ENCODE data around the gene FAM83D.

DNA sequence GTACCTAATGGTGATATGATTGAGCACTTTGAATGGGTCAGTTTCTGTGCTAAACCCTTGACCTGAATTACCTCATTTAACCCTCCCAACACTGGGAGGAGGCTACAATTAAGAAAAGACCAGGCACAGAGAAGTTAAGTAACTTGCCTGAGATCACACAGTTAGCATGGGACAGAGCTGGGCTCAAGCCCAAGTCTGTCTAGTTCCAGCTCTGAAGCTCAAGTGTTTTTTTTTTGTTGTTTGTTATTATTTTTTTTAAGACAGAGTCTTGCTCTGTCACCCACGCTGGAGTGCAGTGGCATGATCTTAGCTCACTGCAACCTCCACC, 4.0 kb downstream of the FAM83D start:
- TF ChIP-seq, protein P1, sequence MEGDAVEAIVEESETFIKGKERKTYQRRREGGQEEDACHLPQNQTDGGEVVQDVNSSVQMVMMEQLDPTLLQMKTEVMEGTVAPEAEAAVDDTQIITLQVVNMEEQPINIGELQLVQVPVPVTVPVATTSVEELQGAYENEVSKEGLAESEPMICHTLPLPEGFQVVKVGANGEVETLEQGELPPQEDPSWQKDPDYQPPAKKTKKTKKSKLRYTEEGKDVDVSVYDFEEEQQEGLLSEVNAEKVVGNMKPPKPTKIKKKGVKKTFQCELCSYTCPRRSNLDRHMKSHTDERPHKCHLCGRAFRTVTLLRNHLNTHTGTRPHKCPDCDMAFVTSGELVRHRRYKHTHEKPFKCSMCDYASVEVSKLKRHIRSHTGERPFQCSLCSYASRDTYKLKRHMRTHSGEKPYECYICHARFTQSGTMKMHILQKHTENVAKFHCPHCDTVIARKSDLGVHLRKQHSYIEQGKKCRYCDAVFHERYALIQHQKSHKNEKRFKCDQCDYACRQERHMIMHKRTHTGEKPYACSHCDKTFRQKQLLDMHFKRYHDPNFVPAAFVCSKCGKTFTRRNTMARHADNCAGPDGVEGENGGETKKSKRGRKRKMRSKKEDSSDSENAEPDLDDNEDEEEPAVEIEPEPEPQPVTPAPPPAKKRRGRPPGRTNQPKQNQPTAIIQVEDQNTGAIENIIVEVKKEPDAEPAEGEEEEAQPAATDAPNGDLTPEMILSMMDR (IDR thresholded peaks at IDR 0.05): no peak
- TF ChIP-seq, protein P2, sequence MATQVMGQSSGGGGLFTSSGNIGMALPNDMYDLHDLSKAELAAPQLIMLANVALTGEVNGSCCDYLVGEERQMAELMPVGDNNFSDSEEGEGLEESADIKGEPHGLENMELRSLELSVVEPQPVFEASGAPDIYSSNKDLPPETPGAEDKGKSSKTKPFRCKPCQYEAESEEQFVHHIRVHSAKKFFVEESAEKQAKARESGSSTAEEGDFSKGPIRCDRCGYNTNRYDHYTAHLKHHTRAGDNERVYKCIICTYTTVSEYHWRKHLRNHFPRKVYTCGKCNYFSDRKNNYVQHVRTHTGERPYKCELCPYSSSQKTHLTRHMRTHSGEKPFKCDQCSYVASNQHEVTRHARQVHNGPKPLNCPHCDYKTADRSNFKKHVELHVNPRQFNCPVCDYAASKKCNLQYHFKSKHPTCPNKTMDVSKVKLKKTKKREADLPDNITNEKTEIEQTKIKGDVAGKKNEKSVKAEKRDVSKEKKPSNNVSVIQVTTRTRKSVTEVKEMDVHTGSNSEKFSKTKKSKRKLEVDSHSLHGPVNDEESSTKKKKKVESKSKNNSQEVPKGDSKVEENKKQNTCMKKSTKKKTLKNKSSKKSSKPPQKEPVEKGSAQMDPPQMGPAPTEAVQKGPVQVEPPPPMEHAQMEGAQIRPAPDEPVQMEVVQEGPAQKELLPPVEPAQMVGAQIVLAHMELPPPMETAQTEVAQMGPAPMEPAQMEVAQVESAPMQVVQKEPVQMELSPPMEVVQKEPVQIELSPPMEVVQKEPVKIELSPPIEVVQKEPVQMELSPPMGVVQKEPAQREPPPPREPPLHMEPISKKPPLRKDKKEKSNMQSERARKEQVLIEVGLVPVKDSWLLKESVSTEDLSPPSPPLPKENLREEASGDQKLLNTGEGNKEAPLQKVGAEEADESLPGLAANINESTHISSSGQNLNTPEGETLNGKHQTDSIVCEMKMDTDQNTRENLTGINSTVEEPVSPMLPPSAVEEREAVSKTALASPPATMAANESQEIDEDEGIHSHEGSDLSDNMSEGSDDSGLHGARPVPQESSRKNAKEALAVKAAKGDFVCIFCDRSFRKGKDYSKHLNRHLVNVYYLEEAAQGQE (IDR thresholded peaks at IDR 0.05): no peak
- TF ChIP-seq RNF2 (IDR thresholded peaks at IDR 0.05; ENCODE audit: borderline replicate concordance, low read depth) (no peak), SMC3 (IDR thresholded peaks at IDR 0.05) (no peak), RFX5 (IDR thresholded peaks at IDR 0.05) (no peak), EHF (CRISPR knock-in tag; IDR thresholded peaks at IDR 0.05) (no peak), CBX2 (IDR thresholded peaks at IDR 0.05; ENCODE audit: borderline replicate concordance, low read depth) (no peak), JUNB (IDR thresholded peaks at IDR 0.05) (no peak), EP300 (IDR thresholded peaks at IDR 0.05) (no peak), POLR2A (IDR thresholded peaks at IDR 0.05; ENCODE audit: low read length) (no peak)
- TF ChIP-seq, protein P3, sequence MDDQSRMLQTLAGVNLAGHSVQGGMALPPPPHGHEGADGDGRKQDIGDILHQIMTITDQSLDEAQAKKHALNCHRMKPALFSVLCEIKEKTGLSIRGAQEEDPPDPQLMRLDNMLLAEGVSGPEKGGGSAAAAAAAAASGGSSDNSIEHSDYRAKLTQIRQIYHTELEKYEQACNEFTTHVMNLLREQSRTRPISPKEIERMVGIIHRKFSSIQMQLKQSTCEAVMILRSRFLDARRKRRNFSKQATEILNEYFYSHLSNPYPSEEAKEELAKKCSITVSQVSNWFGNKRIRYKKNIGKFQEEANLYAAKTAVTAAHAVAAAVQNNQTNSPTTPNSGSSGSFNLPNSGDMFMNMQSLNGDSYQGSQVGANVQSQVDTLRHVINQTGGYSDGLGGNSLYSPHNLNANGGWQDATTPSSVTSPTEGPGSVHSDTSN (IDR thresholded peaks at IDR 0.05): no peak
